HFFc6 (cell line): ENCODE results near the gene CCNF. TPM values are rescaled to one million over a fixed set of nuclear protein-coding genes. Genes with fewer than 3 reads are reported as not detected.

Source experiments
- DNase-seq: peaks from one replicate; pipeline ENCODE4 v3.0.0-alpha.2; 2018
- H3K27ac Mint-ChIP-seq: 2 replicates; pipeline ENCODE4 v1.8.0; 2020; ENCODE audit warnings: mild to moderate bottlenecking, mixed read lengths
- H3K27me3 Mint-ChIP-seq: 2 replicates; pipeline ENCODE4 v1.8.0; 2021; ENCODE audit warnings: mild to moderate bottlenecking, moderate library complexity, mixed read lengths; ENCODE audit not compliant: insufficient read depth
- H3K36me3 Mint-ChIP-seq: 2 replicates; pipeline ENCODE4 v1.8.0; 2021; ENCODE audit warnings: low read depth, mixed read lengths
- H3K4me1 Mint-ChIP-seq: 2 replicates; pipeline ENCODE4 v1.8.0; 2020; ENCODE audit warnings: low read depth, mixed read lengths
- H3K4me3 Mint-ChIP-seq: 2 replicates; pipeline ENCODE4 v1.8.0; 2020; ENCODE audit warnings: mild to moderate bottlenecking, moderate library complexity, mixed read lengths
- H3K9me3 Mint-ChIP-seq: 2 replicates; pipeline ENCODE4 v1.8.0; 2020; ENCODE audit warnings: mild to moderate bottlenecking, mixed read lengths
- CTCF ChIP-seq: fragments of 200-600 bp; sonication (generic); IDR thresholded peaks from 2 replicates; pipeline ENCODE4 v1.5.0; 2021; ENCODE audit warnings: antibody characterized with exemption, mild to moderate bottlenecking
- total RNA-seq, 6 experiments: library from RNA; stranded (reverse); fragmentation: NEBNext Ultra II Directional; extraction: Animal tissue kit (Norgen Biotek cat#: 25700); gene quantifications; 2 replicates in 1 of 6; 3 replicates in 5 of 6; pipeline ENCODE4 v1.2.3, GENCODE V29; 2021

Gene CCNF
- total RNA-seq, 6 experiments from 2014 or later, result 10.9 to 22.3 (median 19.8) TPM

- no peak for DNase-seq
- no peak overlapping the region; the same call in 1 of the 2 replicates for H3K27ac Mint-ChIP-seq
- H3K4me3 Mint-ChIP-seq, result no peak overlapping the region
- H3K4me1 Mint-ChIP-seq, result peaks cover 18% of the 10 kb centered on the region
- H3K9me3 Mint-ChIP-seq, result no peaks in the 10 kb centered on the region
- H3K27me3 Mint-ChIP-seq, result peaks cover 7% of the 10 kb centered on the region
- no peak for TF ChIP-seq CTCF
- no peaks in the 10 kb centered on the region for H3K36me3 Mint-ChIP-seq
Measured at GRCh38 chr16:2487903-2488531, 58.8 kb downstream of the CCNF start.

GRCh38 chr16:2489581-2489980, 60.3 kb downstream of the CCNF start:
- Mint-ChIP-seq H3K9me3 (no peaks in the 10 kb centered on the region), H3K4me3 (no peak overlapping the region), H3K4me1 (peaks cover 10% of the 10 kb centered on the region), H3K27me3 (peaks cover 6% of the 10 kb centered on the region), H3K27ac (no peak overlapping the region), H3K36me3 (no peaks in the 10 kb centered on the region)
- no peak for TF ChIP-seq CTCF
- no peak for DNase-seq

GRCh38 chr16:2490190-2491105, 61.2 kb downstream of the CCNF start:
- TF ChIP-seq CTCF, result no peak
- Mint-ChIP-seq H3K9me3 (no peaks in the 10 kb centered on the region), H3K36me3 (no peaks in the 10 kb centered on the region), H3K4me3 (no peak overlapping the region), H3K27ac (no peak overlapping the region), H3K4me1 (peaks cover 10% of the 10 kb centered on the region), H3K27me3 (peaks cover 6% of the 10 kb centered on the region)
- no peak for DNase-seq

- Mint-ChIP-seq H3K27me3 (peaks cover 2% of the 10 kb centered on the region), H3K36me3 (no peaks in the 10 kb centered on the region; the same call in 1 of the 2 replicates), H3K4me1 (peaks cover 5% of the 10 kb centered on the region), H3K4me3 (no peak overlapping the region), H3K27ac (no peak overlapping the region), H3K9me3 (no peaks in the 10 kb centered on the region)
- DNase-seq, result no peak
- TF ChIP-seq CTCF, result no peak
Measured at GRCh38 chr16:2492292-2492691, 63.0 kb downstream of the CCNF start.

- no peaks in the 10 kb centered on the region for H3K4me1 Mint-ChIP-seq
- H3K9me3 Mint-ChIP-seq, result no peaks in the 10 kb centered on the region
- no peak overlapping the region for H3K27ac Mint-ChIP-seq
- no peak for DNase-seq
- H3K4me3 Mint-ChIP-seq, result no peak overlapping the region
- H3K27me3 Mint-ChIP-seq, result no peaks in the 10 kb centered on the region; the same call in 1 of the 2 replicates
- TF ChIP-seq CTCF, result no peak
- H3K36me3 Mint-ChIP-seq, result no peaks in the 10 kb centered on the region; the same call in 1 of the 2 replicates
Measured at GRCh38 chr16:2493605-2494004, 64.4 kb downstream of the CCNF start.
